BJ (cell line): Measurements from ENCODE around the gene MAP2K1. TPM values are rescaled to one million over a fixed set of nuclear protein-coding genes. Genes with fewer than 3 reads are reported as not detected.

ENCODE experiments used
- CTCF ChIA-PET: fragments of 350-600 bp; formaldehyde crosslinking; extraction: SDS; loops from one replicate; lab custom pipeline; 2021; ENCODE audit warnings: antibody characterized with exemption, inconsistent platforms; lab: Yijun Ruan, JAX
- POLR2A ChIA-PET: fragments of 300-600 bp; sonication (Branson Sonifier 250); formaldehyde crosslinking; extraction: SDS; loops from one replicate; lab custom pipeline; 2021; ENCODE audit warnings: antibody characterized with exemption; lab: Charles Lee
- DNase-seq: peaks from one replicate; pipeline ENCODE4 v3.0.0-alpha.2; 2011; ENCODE audit warnings: low read depth
- H3K27me3 ChIP-seq: 2 replicates; pipeline ENCODE4 v1.6.0; 2011; ENCODE audit warnings: low read length; ENCODE audit not compliant: control insufficient read depth, insufficient read depth
- H3K36me3 ChIP-seq: 2 replicates; pipeline ENCODE4 v1.5.1; 2011; ENCODE audit warnings: low read length; ENCODE audit not compliant: control insufficient read depth, insufficient read depth
- H3K4me3 ChIP-seq: 2 replicates; pipeline ENCODE4 v1.5.1; 2011; ENCODE audit warnings: low read depth, mild to moderate bottlenecking, control low read depth, low read length
- polyA plus RNA-seq: library from polyadenylated mRNA; depleted of rRNA; stranded (reverse); fragments of >200 nt; gene quantifications from 2 replicates; pipeline ENCODE4 v1.2.3, GENCODE V29; 2011
- TF ChIP-seq, protein P1 (sequence below): IDR thresholded peaks from 2 replicates; pipeline ENCODE4 v1.5.1; 2011; ENCODE audit warnings: low read depth, mild to moderate bottlenecking, control low read depth, inconsistent platforms, low read length, moderate library complexity; ENCODE audit not compliant: insufficient read depth

The MAP2K1 gene
- polyA plus RNA-seq, 1 experiment, result 19.0 TPM

GRCh38 chr15:66503780-66504562 is 117.3 kb downstream of the MAP2K1 start:
- no peaks in the 10 kb centered on the region for H3K27me3 ChIP-seq
- ChIA-PET POLR2A (no interaction called here), CTCF (interaction anchor here (1.5 to 1.8 kb wide), 2 partner anchors 11 to 119 kb away, joined by 3 to 4 read pairs; no protein-coding TSS in a partner anchor)
- H3K36me3 ChIP-seq, result peaks cover 7% of the 10 kb centered on the region
- TF ChIP-seq, protein P1, sequence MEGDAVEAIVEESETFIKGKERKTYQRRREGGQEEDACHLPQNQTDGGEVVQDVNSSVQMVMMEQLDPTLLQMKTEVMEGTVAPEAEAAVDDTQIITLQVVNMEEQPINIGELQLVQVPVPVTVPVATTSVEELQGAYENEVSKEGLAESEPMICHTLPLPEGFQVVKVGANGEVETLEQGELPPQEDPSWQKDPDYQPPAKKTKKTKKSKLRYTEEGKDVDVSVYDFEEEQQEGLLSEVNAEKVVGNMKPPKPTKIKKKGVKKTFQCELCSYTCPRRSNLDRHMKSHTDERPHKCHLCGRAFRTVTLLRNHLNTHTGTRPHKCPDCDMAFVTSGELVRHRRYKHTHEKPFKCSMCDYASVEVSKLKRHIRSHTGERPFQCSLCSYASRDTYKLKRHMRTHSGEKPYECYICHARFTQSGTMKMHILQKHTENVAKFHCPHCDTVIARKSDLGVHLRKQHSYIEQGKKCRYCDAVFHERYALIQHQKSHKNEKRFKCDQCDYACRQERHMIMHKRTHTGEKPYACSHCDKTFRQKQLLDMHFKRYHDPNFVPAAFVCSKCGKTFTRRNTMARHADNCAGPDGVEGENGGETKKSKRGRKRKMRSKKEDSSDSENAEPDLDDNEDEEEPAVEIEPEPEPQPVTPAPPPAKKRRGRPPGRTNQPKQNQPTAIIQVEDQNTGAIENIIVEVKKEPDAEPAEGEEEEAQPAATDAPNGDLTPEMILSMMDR, result no peak
- peak overlapping the region; percentile 84 for H3K4me3 ChIP-seq
- no peak for DNase-seq

DNA sequence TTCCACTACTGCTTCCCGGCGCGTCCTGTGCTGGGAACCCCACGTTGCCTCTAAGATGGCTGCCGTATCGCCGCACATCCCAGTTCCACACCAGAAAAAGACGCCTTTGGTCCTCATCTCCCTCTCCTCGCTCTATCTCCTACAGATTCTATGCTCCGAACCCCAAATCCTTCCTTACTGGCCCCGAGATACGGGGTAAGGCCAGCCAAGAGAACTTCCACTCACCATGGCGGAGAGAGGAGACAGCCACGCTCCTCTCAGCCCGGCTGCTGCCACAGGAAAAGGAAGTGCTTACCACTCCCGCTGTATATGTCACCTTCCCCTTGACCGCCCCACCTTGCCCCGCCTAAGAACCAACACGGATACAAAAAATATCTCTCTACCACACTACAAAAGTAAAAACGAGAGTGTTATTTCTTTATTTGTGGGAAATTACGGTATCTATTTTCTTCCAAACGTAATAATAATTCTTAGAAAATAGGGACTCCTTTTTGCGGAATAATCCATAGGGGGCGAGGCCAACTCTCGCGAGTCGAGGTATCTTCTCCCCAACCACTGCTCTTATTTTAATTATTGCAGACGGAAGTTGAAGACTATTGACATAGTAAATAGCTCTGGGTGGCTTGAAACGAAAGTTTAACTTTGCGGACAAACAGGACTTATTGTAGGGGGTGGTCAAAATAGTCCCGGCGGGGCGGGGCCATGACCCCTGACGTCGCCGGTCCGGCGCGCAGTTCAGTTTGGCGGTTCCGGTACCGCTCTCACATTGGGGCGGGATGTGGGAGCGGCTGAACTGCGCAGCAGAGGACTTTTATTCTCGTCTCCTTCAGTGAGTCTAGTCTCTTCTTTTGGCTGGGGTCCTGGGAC is 118.1 kb downstream of the MAP2K1 start, which contains the start of the genes RPL4 and ZWILCH:
TSS of gene RPL4 (minus strand) at position 293 of the 867 bp plus-strand sequence. CDS start at position 228, 65 bp downstream.
TSS of gene ZWILCH (plus strand) at position 764 of the 867 bp plus-strand sequence. CDS start at position 777, 13 bp downstream.
- Histone ChIP-seq H3K27me3 (no peaks in the 10 kb centered on the region), H3K4me3 (peak within 1 kb of the TSS; percentile 84), H3K36me3 (peaks cover 5% of the 10 kb centered on the region)
- TF ChIP-seq, protein P1, result no peak
- ChIA-PET POLR2A (interaction anchor here (0.6 kb wide), 1 partner anchor 27 kb away, joined by 3 read pairs; no protein-coding TSS in a partner anchor), CTCF (interaction anchor here (1.4 to 1.5 kb wide), 2 partner anchors 27 to 120 kb away, joined by 4 read pairs; no protein-coding TSS in a partner anchor)
- peak; percentile 52 for DNase-seq

GRCh38 chr15:66505430-66505811 is 118.7 kb downstream of the MAP2K1 start:
- POLR2A ChIA-PET, result interaction anchor here (0.6 kb wide), 1 partner anchor 27 kb away, joined by 3 read pairs; no protein-coding TSS in a partner anchor
- Histone ChIP-seq H3K4me3 (peak overlapping the region; percentile 84), H3K27me3 (no peaks in the 10 kb centered on the region), H3K36me3 (peaks cover 4% of the 10 kb centered on the region)
- TF ChIP-seq, protein P1, result no peak
- no peak for DNase-seq
- CTCF ChIA-PET, result interaction anchor here (1.4 kb wide), 1 partner anchor 26 kb away, joined by 4 read pairs; no protein-coding TSS in a partner anchor

- Histone ChIP-seq H3K27me3 (no peaks in the 10 kb centered on the region), H3K4me3 (peak overlapping the region; percentile 84), H3K36me3 (peaks cover 4% of the 10 kb centered on the region)
- ChIA-PET POLR2A (no interaction called here), CTCF (interaction anchor here (0.5 to 2.4 kb wide), 3 partner anchors 8 to 30 kb away, joined by 4 to 13 read pairs (median 5); partner anchors contain the start of gene SNAPC5)
- TF ChIP-seq, protein P1, result no peak
- no peak for DNase-seq
Observed at GRCh38 chr15:66505818-66506217, 119.1 kb downstream of the MAP2K1 start.
